HepG2 (cell line): Measurements from ENCODE around the gene ATAD3C. TPM values are rescaled to one million over a fixed set of nuclear protein-coding genes. Genes with fewer than 3 reads are reported as not detected.
"Not testable (repeated sequence)": the region's sequence is repeated elsewhere in the genome, so short reads cannot be mapped to it uniquely, and the experiment has no call there.

Experiments used
- ATAC-seq: fragments of 200-7000 bp; cut with Tn5 transposase; 3 replicates; pipeline ENCODE4 v1.9.1; 2020; ENCODE audit warnings: mild to moderate bottlenecking, moderate library complexity
- BruUV-seq: library from RNA; stranded (reverse); fragments of 400-500 nt; replicated peaks from 2 replicates; lab custom pipeline; 2021; lab: Mats Ljungman, UMichigan
- CTCF ChIA-PET: fragments of 300-600 bp; formaldehyde crosslinking; extraction: SDS; loops from one replicate; lab custom pipeline; 2021; ENCODE audit warnings: low total read pairs, inconsistent platforms, low intra/inter-chr PET ratio; lab: Yijun Ruan, JAX
- POLR2A ChIA-PET: fragments of 350-600 bp; sonication (Branson Sonifier 250); formaldehyde crosslinking; loops from one replicate; lab custom pipeline; 2020; ENCODE audit warnings: antibody characterized with exemption, inconsistent platforms; lab: Yijun Ruan, JAX
- DNase-seq: peaks from one replicate; pipeline ENCODE4 v3.0.0-alpha.2; 2015; ENCODE audit warnings: low spot score
- FAIRE-seq: peaks from 3 replicates; lab custom pipeline; 2011; peaks lifted over from hg19 to GRCh38; lab: Jason Lieb, UNC
- H2AFZ ChIP-seq: one replicate; pipeline ENCODE4 v1.6.1; 2011; ENCODE audit warnings: low read length, inconsistent platforms
- H3K27ac ChIP-seq: fragments of 300-600 bp; 3 replicates; pipeline ENCODE4 v1.8.0; 2011; ENCODE audit warnings: mixed run types, mild to moderate bottlenecking, mixed read lengths, low read length, inconsistent platforms; ENCODE audit not compliant: insufficient read depth; ENCODE audit errors: extremely low read length
- H3K27me3 ChIP-seq, 2 experiments: fragments of 200-600 bp in 1 of 2; 2 replicates in 1 of 2; 3 replicates in 1 of 2; pipeline versions ENCODE4 v1.6.0 to v1.8.0; 2011; ENCODE audit warnings: low read length in 2 of 2, mild to moderate bottlenecking in 2 of 2, moderate library complexity in 2 of 2, inconsistent platforms in 1 of 2; ENCODE audit not compliant: insufficient read depth in 2 of 2, control insufficient read depth in 1 of 2
- H3K36me3 ChIP-seq, 2 experiments: fragments of 200-600 bp in 1 of 2; replicated peaks in 1 of 2; 2 replicates in 1 of 2; 3 replicates in 1 of 2; pipeline versions ENCODE4 v1.5.1 to v1.8.0; 2011; ENCODE audit warnings: low read length in 2 of 2, inconsistent platforms in 1 of 2; ENCODE audit not compliant: insufficient read depth in 2 of 2, control insufficient read depth in 1 of 2
- H3K4me1 ChIP-seq: 2 replicates; pipeline ENCODE4 v1.5.1; 2012; ENCODE audit warnings: low read length, inconsistent platforms; ENCODE audit not compliant: insufficient read depth
- H3K4me2 ChIP-seq: 2 replicates; pipeline ENCODE4 v1.6.0; 2011; ENCODE audit warnings: low read depth, low read length, inconsistent platforms
- H3K4me3 ChIP-seq, 3 experiments: fragments of 200-600 bp in 1 of 3; sonication (generic), shearing (Covaris generic) in 1 of 3; replicated peaks in 1 of 3; 2 replicates each; pipeline ENCODE4 v1.5.1; 2011 to 2016; ENCODE audit warnings: low read length in 3 of 3, inconsistent platforms in 2 of 3, low read depth in 2 of 3, mild to moderate bottlenecking in 2 of 3, control low read depth in 1 of 3, mixed read lengths in 1 of 3; ENCODE audit not compliant: insufficient read depth in 1 of 3
- H3K79me2 ChIP-seq: one replicate; pipeline ENCODE4 v1.6.1; 2011; ENCODE audit warnings: low read length, inconsistent platforms; ENCODE audit not compliant: insufficient read depth
- H3K9ac ChIP-seq: 2 replicates; pipeline ENCODE4 v1.6.0; 2011; ENCODE audit warnings: mild to moderate bottlenecking, low read depth, low read length, inconsistent platforms; ENCODE audit not compliant: insufficient read depth
- H3K9me3 ChIP-seq: 2 replicates; pipeline ENCODE4 v1.5.1; 2012; ENCODE audit warnings: mild to moderate bottlenecking, low read length
- H4K20me1 ChIP-seq: 2 replicates; pipeline ENCODE4 v1.6.0; 2011; ENCODE audit warnings: inconsistent platforms, mild to moderate bottlenecking, low read length, moderate library complexity; ENCODE audit not compliant: insufficient read depth
- ASH2L ChIP-seq: fragments of 300-600, 200-600 bp; sonication (generic); IDR thresholded peaks from 2 replicates; pipeline ENCODE4 v1.7.0; 2017; ENCODE audit warnings: low read depth, mild to moderate bottlenecking, moderate library complexity, mixed read lengths, low read length; ENCODE audit not compliant: insufficient read length
- CCAR2 ChIP-seq: fragments of 200-400 bp; formaldehyde crosslinking; optimal IDR thresholded peaks from 2 replicates; pipeline ENCODE3; 2018; ENCODE audit warnings: low read depth, mild to moderate bottlenecking, low read length, moderate library complexity
- DNMT1 ChIP-seq: sonication (generic); formaldehyde crosslinking; IDR thresholded peaks from 2 replicates; pipeline ENCODE4 v1.5.1; 2020; ENCODE audit warnings: mild to moderate bottlenecking, missing genetic modification reagents
- EEA1 ChIP-seq: sonication (generic); formaldehyde crosslinking; IDR thresholded peaks from 2 replicates; pipeline ENCODE4 v1.5.1; 2020; ENCODE audit warnings: mild to moderate bottlenecking, missing genetic modification reagents, borderline replicate concordance
- NR1H2 ChIP-seq: sonication (generic); formaldehyde crosslinking; IDR thresholded peaks from 2 replicates; pipeline ENCODE4 v1.8.1; 2022; ENCODE audit warnings: low read depth, missing genetic modification reagents, borderline replicate concordance
- SP5 ChIP-seq: IDR thresholded peaks from 2 replicates; pipeline ENCODE4 v1.6.1; 2016; ENCODE audit warnings: low read depth, borderline replicate concordance
- ZBTB14 ChIP-seq: sonication (generic); formaldehyde crosslinking; IDR thresholded peaks from 2 replicates; pipeline ENCODE4 v1.4.0; 2020; ENCODE audit warnings: missing genetic modification reagents
- ZBTB3 ChIP-seq: sonication (generic); formaldehyde crosslinking; IDR thresholded peaks from 2 replicates; pipeline ENCODE4 v1.4.0; 2020; ENCODE audit warnings: low read depth, mild to moderate bottlenecking, moderate library complexity, missing genetic modification reagents, borderline replicate concordance
- ZC3H13 ChIP-seq: sonication (generic); formaldehyde crosslinking; IDR thresholded peaks from 2 replicates; pipeline ENCODE4 v1.8.1; 2023; ENCODE audit warnings: mild to moderate bottlenecking, missing genetic modification reagents, moderate library complexity
- ZNF615 ChIP-seq: sonication (generic); formaldehyde crosslinking; IDR thresholded peaks from 2 replicates; pipeline ENCODE4 v1.5.0; 2020; ENCODE audit warnings: mild to moderate bottlenecking, missing genetic modification reagents, borderline replicate concordance
- ZNF749 ChIP-seq: sonication (generic); formaldehyde crosslinking; IDR thresholded peaks from 2 replicates; pipeline ENCODE4 v1.8.0; 2022; ENCODE audit warnings: mild to moderate bottlenecking, missing genetic modification reagents, moderate library complexity, borderline replicate concordance
- WGBS: methylation state at CpG from one replicate; pipeline ENCODE4 v1.1.6; 2017; ENCODE audit warnings: low lambda C conversion rate; 5-methylcytosine and 5-hydroxymethylcytosine counted together
- in situ Hi-C: cut with HindIII; loops from 2 replicates; pipeline ENCODE4 v1.10.0; 2017; ENCODE audit warnings: low pct_unique_long_range_greater_than_20kb; ENCODE audit not compliant: extremely low pct_ligation_motif_present
- intact Hi-C: fragments of 100-400 bp; cut with micrococcal nuclease; formaldehyde crosslinking; loops from one replicate; pipeline ENCODE4 v1.10.0; 2022; ENCODE audit not compliant: unreplicated experiment
- polyA plus RNA-seq, 8 experiments: library from polyadenylated mRNA; depleted of rRNA in 3 of 8; stranded (reverse) in 7 of 8; unstranded in 1 of 8; fragments of >200 nt; fragmentation: Illumina TruSeq in 4 of 8; extraction: Trizol in 4 of 8; gene quantifications; 2 replicates each; pipeline versions ENCODE4 v1.2.1 to v1.2.3, GENCODE V29; 2011 to 2016; ENCODE audit warnings: low read depth in 4 of 8, missing spikeins in 1 of 8, mixed read lengths in 1 of 8; ENCODE audit not compliant: insufficient read depth in 1 of 8
- total RNA-seq, 5 experiments: library from RNA; depleted of rRNA; stranded (reverse); fragments of >200 nt; fragmentation: Illumina TruSeq; extraction: Trizol; gene quantifications; 2 replicates each; pipeline ENCODE4 v1.2.3, GENCODE V29; 2016; ENCODE audit warnings: low read depth in 1 of 5

ATAD3C gene
- total and polyA plus RNA-seq, 2 of the 13 experiments (the other 11 are each of a cell fraction or from before 2014, with no cell fraction given) = 2.4 to 3.2 TPM

- H3K4me3 ChIP-seq = no peak overlapping the region
- no peak for TF ChIP-seq NR1H2 (CRISPR knock-in tag)
- no peak for TF ChIP-seq ZNF615 (CRISPR knock-in tag)
- no peak for TF ChIP-seq ASH2L
- no peak for TF ChIP-seq DNMT1 (CRISPR knock-in tag)
- no peak for TF ChIP-seq ZNF749 (CRISPR knock-in tag)
- TF ChIP-seq CCAR2 = no peak
- no peak for TF ChIP-seq ZBTB3
- TF ChIP-seq SP5 (CRISPR knock-in tag) = no peak
- no peak for TF ChIP-seq EEA1 (CRISPR knock-in tag)
- TF ChIP-seq ZBTB14 (CRISPR knock-in tag) = no peak
- no peak for TF ChIP-seq ZC3H13 (CRISPR knock-in tag)
- H3K27ac ChIP-seq = no peak overlapping the region
- no peaks in the 10 kb centered on the region for H3K9me3 ChIP-seq
- no peak overlapping the region for H3K4me2 ChIP-seq
- FAIRE-seq (no peak), ATAC-seq (no peak), DNase-seq (no peak)
- H3K9ac ChIP-seq = no peak overlapping the region
- no peaks in the 10 kb centered on the region for H4K20me1 ChIP-seq
- 74% methylated on average over 11 of the region's 26 CpGs for WGBS
- in situ Hi-C loops = no loop called here
- H2AFZ ChIP-seq = no peak overlapping the region
- intact Hi-C loops = no loop called here
- H3K36me3 ChIP-seq = no peaks in the 10 kb centered on the region
- peaks cover 6 to 17% of the 10 kb centered on the region in 2 experiments for H3K27me3 ChIP-seq
- no TSS peak for BruUV-seq
- H3K4me1 ChIP-seq = peaks cover 17% of the 10 kb centered on the region
- ChIA-PET CTCF (no interaction called here), POLR2A (interaction anchor here (1.9 kb wide), 1 partner anchor 14 kb away, joined by 5 read pairs; no protein-coding TSS in a partner anchor)
- H3K79me2 ChIP-seq = no peaks in the 10 kb centered on the region
Measured at GRCh38 chr1:1451696-1452364, 2.3 kb downstream of the ATAD3C start.

- in situ Hi-C loops, H3K9me3 ChIP-seq, H3K4me2 ChIP-seq, H3K79me2 ChIP-seq, H2AFZ ChIP-seq, FAIRE-seq, H3K4me3 ChIP-seq, BruUV-seq, H3K9ac ChIP-seq, intact Hi-C loops, H3K36me3 ChIP-seq, ATAC-seq, DNase-seq, CTCF ChIA-PET, H3K27ac ChIP-seq, H4K20me1 ChIP-seq: not testable (repeated sequence)
- peaks cover 20% of the 10 kb centered on the region for H3K4me1 ChIP-seq
- POLR2A ChIA-PET = interaction anchor here (1.5 to 1.9 kb wide), 2 partner anchors 10 to 15 kb away, joined by 3 to 5 read pairs; no protein-coding TSS in a partner anchor
- peaks cover 6 to 20% of the 10 kb centered on the region in 2 experiments for H3K27me3 ChIP-seq
- 37% methylated on average over 8 of the region's 8 CpGs for WGBS
Measured at GRCh38 chr1:1452365-1452739, 2.9 kb downstream of the ATAD3C start.
